Nephron (organoid): ENCODE measurements around the gene TTC27.

ENCODE experiments used
- H3K27ac Mint-ChIP-seq, 3 experiments: 2 replicates each; pipeline ENCODE4 v1.8.0; 2020; ENCODE audit warnings: mixed read lengths in 3 of 3, mild to moderate bottlenecking in 2 of 3, moderate library complexity in 1 of 3
- H3K27me3 Mint-ChIP-seq: 2 replicates; pipeline ENCODE4 v1.8.0; 2021; ENCODE audit warnings: low read depth, mild to moderate bottlenecking, moderate library complexity, mixed read lengths
- H3K36me3 Mint-ChIP-seq: 2 replicates; pipeline ENCODE4 v1.8.0; 2020; ENCODE audit warnings: low read depth, mixed read lengths
- H3K4me1 Mint-ChIP-seq: 2 replicates; pipeline ENCODE4 v1.8.0; 2020; ENCODE audit warnings: mixed read lengths
- H3K4me3 Mint-ChIP-seq, 3 experiments: 2 replicates each; pipeline ENCODE4 v1.8.0; 2020; ENCODE audit warnings: mild to moderate bottlenecking in 3 of 3, mixed read lengths in 3 of 3, moderate library complexity in 2 of 3
- H3K9me3 Mint-ChIP-seq: 2 replicates; pipeline ENCODE4 v1.8.0; 2020; ENCODE audit warnings: mixed read lengths
- TF ChIP-seq, protein P1 (sequence below), 3 experiments: fragments of 200-600 bp; sonication (generic); IDR thresholded peaks; one replicate each; pipeline ENCODE4 v1.5.0; 2021; ENCODE audit warnings: antibody characterized with exemption in 3 of 3; ENCODE audit not compliant: unreplicated experiment in 3 of 3

The TTC27 gene

DNA sequence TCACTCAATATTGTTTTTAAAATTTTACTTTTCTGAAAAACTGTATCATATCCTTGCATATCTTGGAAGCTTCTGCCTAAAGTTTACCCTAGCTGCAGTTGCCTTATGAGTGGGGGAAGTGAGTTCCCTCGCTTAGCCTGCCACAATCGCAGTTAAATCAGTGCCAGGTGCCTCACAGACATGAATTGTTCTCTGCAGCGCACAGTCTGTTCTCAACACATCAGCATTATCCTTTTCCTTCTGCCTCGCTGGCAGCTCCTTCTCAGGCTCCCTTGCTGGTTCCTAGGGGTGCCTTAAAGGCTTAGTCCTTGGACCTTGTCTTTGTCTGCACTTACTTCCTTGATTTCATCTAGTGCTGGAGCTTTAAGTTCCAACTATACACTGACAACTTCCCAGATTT lies 132.8 kb downstream of the TTC27 start:
- Mint-ChIP-seq H3K27me3 (no peaks in the 10 kb centered on the region), H3K9me3 (peaks cover 3% of the 10 kb centered on the region), H3K36me3 (peaks cover 44% of the 10 kb centered on the region), H3K27ac (no peak overlapping the region), H3K4me3 (no peak overlapping the region), H3K4me1 (no peaks in the 10 kb centered on the region)
- TF ChIP-seq, protein P1, sequence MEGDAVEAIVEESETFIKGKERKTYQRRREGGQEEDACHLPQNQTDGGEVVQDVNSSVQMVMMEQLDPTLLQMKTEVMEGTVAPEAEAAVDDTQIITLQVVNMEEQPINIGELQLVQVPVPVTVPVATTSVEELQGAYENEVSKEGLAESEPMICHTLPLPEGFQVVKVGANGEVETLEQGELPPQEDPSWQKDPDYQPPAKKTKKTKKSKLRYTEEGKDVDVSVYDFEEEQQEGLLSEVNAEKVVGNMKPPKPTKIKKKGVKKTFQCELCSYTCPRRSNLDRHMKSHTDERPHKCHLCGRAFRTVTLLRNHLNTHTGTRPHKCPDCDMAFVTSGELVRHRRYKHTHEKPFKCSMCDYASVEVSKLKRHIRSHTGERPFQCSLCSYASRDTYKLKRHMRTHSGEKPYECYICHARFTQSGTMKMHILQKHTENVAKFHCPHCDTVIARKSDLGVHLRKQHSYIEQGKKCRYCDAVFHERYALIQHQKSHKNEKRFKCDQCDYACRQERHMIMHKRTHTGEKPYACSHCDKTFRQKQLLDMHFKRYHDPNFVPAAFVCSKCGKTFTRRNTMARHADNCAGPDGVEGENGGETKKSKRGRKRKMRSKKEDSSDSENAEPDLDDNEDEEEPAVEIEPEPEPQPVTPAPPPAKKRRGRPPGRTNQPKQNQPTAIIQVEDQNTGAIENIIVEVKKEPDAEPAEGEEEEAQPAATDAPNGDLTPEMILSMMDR (IDR thresholded peaks at IDR 0.05; ENCODE audit: unreplicated experiment in 3 of 3): no peak

DNA sequence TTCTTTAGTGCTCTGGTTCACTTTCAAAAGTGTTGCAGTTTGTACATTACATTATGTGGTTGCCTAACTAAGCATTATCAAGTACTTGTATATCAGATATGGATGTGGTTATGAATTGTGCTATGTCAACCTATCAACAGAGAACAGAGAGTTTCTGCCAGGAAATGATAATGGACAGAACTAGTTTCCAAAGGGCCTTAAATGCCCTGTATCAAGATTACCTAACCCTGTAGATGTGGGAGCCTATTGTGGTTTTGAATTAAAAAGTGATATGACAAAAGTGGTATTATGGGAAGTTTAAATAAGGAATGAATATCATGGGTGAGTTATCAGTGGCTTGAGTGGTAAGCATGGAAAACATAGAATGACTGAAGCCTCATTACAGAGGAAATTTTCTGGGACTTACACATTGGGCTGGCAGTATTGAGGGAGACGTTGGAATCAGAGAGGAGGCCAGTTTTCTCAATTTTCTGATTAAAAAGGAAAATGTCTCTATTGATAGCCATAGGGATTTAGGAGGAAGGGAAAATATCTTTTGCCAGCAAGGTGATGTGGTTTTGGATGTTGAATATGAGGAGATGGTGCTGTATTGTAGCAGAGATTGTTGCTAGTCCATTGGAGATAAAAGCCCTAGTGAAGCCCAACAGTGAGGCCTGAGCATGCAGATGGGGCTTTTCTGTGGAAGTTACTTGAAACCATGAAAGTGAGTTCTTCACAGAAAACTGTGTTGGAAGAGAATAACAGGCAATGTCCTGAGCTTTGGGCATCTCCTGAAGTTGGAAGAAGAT lies 140.7 kb downstream of the TTC27 start:
- H3K36me3 Mint-ChIP-seq: peaks cover 8% of the 10 kb centered on the region
- H3K9me3 Mint-ChIP-seq: no peaks in the 10 kb centered on the region
- TF ChIP-seq, protein P1 (IDR thresholded peaks at IDR 0.05; ENCODE audit: unreplicated experiment in 3 of 3): no peak
- H3K4me1 Mint-ChIP-seq: peaks cover 10% of the 10 kb centered on the region
- no peaks in the 10 kb centered on the region for H3K27me3 Mint-ChIP-seq
- H3K27ac Mint-ChIP-seq: no peak overlapping the region
- H3K4me3 Mint-ChIP-seq: no peak overlapping the region

DNA sequence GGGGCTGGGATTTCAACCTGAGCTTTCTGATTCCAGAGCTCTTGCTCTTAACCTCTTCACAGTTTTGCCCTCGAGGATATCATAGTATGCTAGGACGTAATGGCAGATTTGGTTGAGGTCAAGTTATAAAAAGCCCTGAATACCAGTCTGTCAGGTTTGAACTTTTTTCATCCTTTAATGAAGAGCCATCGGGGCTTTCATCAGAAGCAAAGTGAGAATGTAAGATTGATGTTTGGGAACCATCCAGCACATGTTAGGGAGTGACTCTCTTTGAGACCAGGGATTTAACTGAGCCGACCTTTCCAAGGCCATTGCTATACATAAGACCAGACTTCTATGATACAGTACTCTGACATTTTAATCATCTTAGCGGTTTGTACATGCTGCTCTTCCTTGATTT lies 142.5 kb downstream of the TTC27 start:
- H3K27me3 Mint-ChIP-seq: no peaks in the 10 kb centered on the region
- H3K27ac Mint-ChIP-seq: no peak overlapping the region

DNA sequence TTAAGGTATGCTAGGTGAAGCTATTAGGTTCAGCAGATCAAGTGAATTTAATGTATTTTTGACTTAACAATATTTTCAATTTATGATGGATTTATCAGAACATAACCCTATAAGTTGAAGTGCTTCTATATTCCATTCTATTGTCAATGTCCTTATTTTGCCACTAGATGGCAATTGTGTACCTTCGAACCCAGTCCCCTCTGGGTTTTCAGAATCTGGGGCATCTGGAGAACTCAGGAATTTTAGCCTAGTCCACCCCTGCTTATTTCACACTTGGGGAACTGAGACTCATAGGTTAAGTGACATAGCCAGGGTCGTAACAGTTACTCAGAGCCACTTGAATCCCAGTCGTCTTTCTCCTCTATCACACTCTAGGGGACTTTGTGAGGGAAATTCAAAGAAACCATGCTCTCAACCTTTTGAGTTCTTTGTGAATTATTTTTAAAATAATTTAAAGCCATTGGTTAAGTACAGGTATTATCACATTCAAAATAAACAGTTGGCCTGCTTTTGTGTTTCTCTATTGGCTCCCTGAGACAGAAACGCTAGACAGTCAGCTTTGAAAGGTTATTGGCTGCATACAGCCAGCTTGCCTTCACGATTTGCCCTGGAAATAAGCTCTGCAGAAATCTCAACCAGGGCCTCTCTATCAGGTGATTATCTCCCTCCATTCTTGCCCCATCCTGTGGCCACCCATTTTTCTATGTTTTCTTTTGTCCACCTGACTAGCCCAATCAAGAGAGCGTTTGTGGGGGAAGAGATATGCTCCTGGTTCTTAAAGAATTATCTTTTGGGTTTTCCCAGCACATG lies 145.0 kb downstream of the TTC27 start:
- Mint-ChIP-seq H3K4me3 (no peak overlapping the region), H3K27me3 (no peaks in the 10 kb centered on the region), H3K4me1 (peaks cover 17% of the 10 kb centered on the region), H3K9me3 (no peaks in the 10 kb centered on the region), H3K36me3 (peaks cover 3% of the 10 kb centered on the region), H3K27ac (peak overlapping the region in 1 of 3 experiments; percentile 18)
- TF ChIP-seq, protein P1 (IDR thresholded peaks at IDR 0.05; ENCODE audit: unreplicated experiment in 3 of 3): peak; percentile 73 to 95 (median 85)

More for the DNA sequence above, 142.5 kb downstream of the TTC27 start:
- TF ChIP-seq, protein P1 (IDR thresholded peaks at IDR 0.05; ENCODE audit: unreplicated experiment in 3 of 3): no peak
- Mint-ChIP-seq H3K36me3 (peaks cover 3% of the 10 kb centered on the region), H3K4me1 (peaks cover 12% of the 10 kb centered on the region), H3K9me3 (no peaks in the 10 kb centered on the region), H3K4me3 (no peak overlapping the region)

DNA sequence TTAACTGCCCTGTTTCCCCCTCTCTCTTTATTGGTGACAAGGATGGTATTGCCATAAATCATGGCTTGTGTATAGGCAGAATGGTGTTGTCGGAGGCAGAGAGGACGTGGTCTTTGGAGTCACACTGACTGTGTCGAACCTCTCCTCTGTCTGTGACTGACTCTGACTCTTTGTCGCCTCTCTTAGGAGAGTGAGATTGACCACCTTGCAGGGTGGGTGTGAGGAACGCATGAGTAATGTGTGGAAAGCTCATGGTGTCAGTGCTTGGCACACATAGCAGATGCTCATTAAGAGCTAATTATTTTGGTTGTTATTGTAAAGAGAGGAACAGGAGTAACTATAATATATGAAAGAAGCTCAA lies 145.6 kb downstream of the TTC27 start:
- peaks cover 17% of the 10 kb centered on the region for H3K4me1 Mint-ChIP-seq
- H3K27me3 Mint-ChIP-seq: no peaks in the 10 kb centered on the region
- peaks cover 9% of the 10 kb centered on the region for H3K36me3 Mint-ChIP-seq
- TF ChIP-seq, protein P1 (IDR thresholded peaks at IDR 0.05; ENCODE audit: unreplicated experiment in 3 of 3): no peak
- peak overlapping the region in 1 of 3 experiments; percentile 18 for H3K27ac Mint-ChIP-seq
- H3K9me3 Mint-ChIP-seq: no peaks in the 10 kb centered on the region
- no peak overlapping the region for H3K4me3 Mint-ChIP-seq
